Measurements from ENCODE around the gene CSNK1E. TPM values are rescaled to one million over a fixed set of nuclear protein-coding genes. Genes with fewer than 3 reads are reported as not detected.
"Not testable (repeated sequence)": the region's sequence is repeated elsewhere in the genome, so short reads cannot be mapped to it uniquely, and the experiment has no call there.

CSNK1E gene
- total RNA-seq: 100 to 1,000 TPM in 1 of 4 donors, 10 to 100 TPM in 3; 67.9 to 102 (median 91.7) TPM

- peak within 1 kb of the TSS; percentile 98 to 100 (median 99) for H3K27ac ChIP-seq (replicated peaks in 1 of 4)
- TF ChIP-seq POLR2AphosphoS5 (IDR thresholded peaks at IDR 0.05) (peak; percentile 31 to 65), POLR2A (IDR thresholded peaks at IDR 0.05; ENCODE audit: low read depth) (no peak)
- DNase-seq (ENCODE audit: extremely low spot score): no peak
- no peaks in the 10 kb centered on the region for H3K27me3 ChIP-seq
- peaks cover 43 to 54% (median 51%) of the 10 kb centered on the region in 4 donors for H3K4me1 ChIP-seq
- intact Hi-C loops (cut with DNase I): loop anchor here (5.0 kb wide), 1 partner anchor 115 kb away; the partner anchor contains the start of gene MAFF
- peaks cover 0 to 11% (median 7%) of the 10 kb centered on the region in 4 donors for H3K36me3 ChIP-seq
- 3% methylated on average over 13 of the region's 98 CpGs for WGBS
- H3K4me3 ChIP-seq: peak within 1 kb of the TSS; percentile 86 to 97 (median 94)
- no peaks in the 10 kb centered on the region for H3K9me3 ChIP-seq
Observed at GRCh38 chr22:38317122-38317994, at the start of gene CSNK1E. CSNK1E (minus strand) TSS chr22:38317433; CDS start chr22:38314157, 3,276 bp downstream.

GRCh38 chr22:38365829-38366228 lies 48.6 kb upstream of the CSNK1E start:
- WGBS: 89% methylated on average over 3 of the region's 3 CpGs
- H3K27ac ChIP-seq (replicated peaks in 1 of 4); H3K9me3 ChIP-seq; H3K4me3 ChIP-seq; H3K27me3 ChIP-seq; H3K4me1 ChIP-seq; DNase-seq (ENCODE audit: extremely low spot score); intact Hi-C loops (cut with DNase I): not testable (repeated sequence)
- peaks cover 0 to 15% (median 3%) of the 10 kb centered on the region in 4 donors for H3K36me3 ChIP-seq

GRCh38 chr22:38365174-38365573 lies 47.9 kb upstream of the CSNK1E start:
- intact Hi-C loops (cut with DNase I); H3K9me3 ChIP-seq; H3K4me3 ChIP-seq; DNase-seq (ENCODE audit: extremely low spot score); H3K27me3 ChIP-seq; H3K27ac ChIP-seq (replicated peaks in 1 of 4); H3K4me1 ChIP-seq: not testable (repeated sequence)
- 87% methylated on average over 3 of the region's 3 CpGs for WGBS
- H3K36me3 ChIP-seq: peaks cover 0 to 21% (median 6%) of the 10 kb centered on the region in 4 donors

GRCh38 chr22:38360560-38360959 lies 43.3 kb upstream of the CSNK1E start:
- H3K27me3 ChIP-seq; H3K9me3 ChIP-seq; H3K4me1 ChIP-seq; DNase-seq (ENCODE audit: extremely low spot score); H3K27ac ChIP-seq (replicated peaks in 1 of 4); H3K4me3 ChIP-seq; intact Hi-C loops (cut with DNase I): not testable (repeated sequence)
- peaks cover 0 to 24% (median 13%) of the 10 kb centered on the region in 4 donors for H3K36me3 ChIP-seq
- 86% methylated on average over 1 of the region's 2 CpGs for WGBS

- 100% methylated on average over 1 of the region's 1 CpG for WGBS
Observed at GRCh38 chr22:38359817-38360216, 42.6 kb upstream of the CSNK1E start.

GRCh38 chr22:38357971-38358370 lies 40.7 kb upstream of the CSNK1E start:
- peaks cover 0 to 34% (median 25%) of the 10 kb centered on the region in 4 donors for H3K36me3 ChIP-seq
- H3K4me1 ChIP-seq; H3K4me3 ChIP-seq; H3K9me3 ChIP-seq; H3K27me3 ChIP-seq; H3K27ac ChIP-seq (replicated peaks in 1 of 4): not testable (repeated sequence)
- intact Hi-C loops (cut with DNase I): loop anchor here (10.0 kb wide), 2 partner anchors 93 to 123 kb away; no protein-coding TSS in a partner anchor
- 87% methylated on average over 10 of the region's 10 CpGs for WGBS
- DNase-seq (ENCODE audit: extremely low spot score): peak; percentile 60

More at GRCh38 chr22:38359817-38360216, 42.6 kb upstream of the CSNK1E start:
- H3K36me3 ChIP-seq: peaks cover 0 to 31% (median 20%) of the 10 kb centered on the region in 4 donors
- H3K9me3 ChIP-seq; H3K27me3 ChIP-seq; H3K27ac ChIP-seq (replicated peaks in 1 of 4); DNase-seq (ENCODE audit: extremely low spot score); H3K4me1 ChIP-seq; H3K4me3 ChIP-seq: not testable (repeated sequence)
- intact Hi-C loops (cut with DNase I): loop anchor here (10.0 kb wide), 2 partner anchors 95 to 125 kb away; no protein-coding TSS in a partner anchor

GRCh38 chr22:38355275-38355674 lies 38.0 kb upstream of the CSNK1E start:
- Histone ChIP-seq H3K27ac (replicated peaks in 1 of 4) (no peak overlapping the region), H3K4me3 (no peak overlapping the region), H3K9me3 (no peaks in the 10 kb centered on the region), H3K27me3 (no peaks in the 10 kb centered on the region), H3K4me1 (peaks cover 5 to 12% (median 8%) of the 10 kb centered on the region in 4 donors), H3K36me3 (peaks cover 0 to 30% (median 18%) of the 10 kb centered on the region in 4 donors)
- no peak for TF ChIP-seq EP300 (IDR thresholded peaks at IDR 0.05)
- no peak for TF ChIP-seq POLR2AphosphoS5 (IDR thresholded peaks at IDR 0.05)
- no peak for TF ChIP-seq POLR2A (IDR thresholded peaks at IDR 0.05; ENCODE audit: low read depth)
- TF ChIP-seq CTCF (IDR thresholded peaks at IDR 0.05): no peak
- intact Hi-C loops (cut with DNase I): loop anchor here (10.0 kb wide), 2 partner anchors 90 to 120 kb away; no protein-coding TSS in a partner anchor
- 94% methylated on average over 13 of the region's 14 CpGs for WGBS
- peak; percentile 74 for DNase-seq (ENCODE audit: extremely low spot score)

Measured in esophagus muscularis mucosa (tissue), 4 donors.